GM18498 (cell line): Measurements from ENCODE around the gene TUBAL3.
"Not testable (repeated sequence)": the region's sequence is repeated elsewhere in the genome, so short reads cannot be mapped to it uniquely, and the experiment has no call there.

Source experiments
- ATAC-seq: cut with Tn5 transposase; IDR thresholded peaks from one replicate; pipeline ENCODE4 v1.9.1; 2021; ENCODE audit warnings: mild to moderate bottlenecking, moderate library complexity; ENCODE audit not compliant: unreplicated experiment

Gene TUBAL3

DNA sequence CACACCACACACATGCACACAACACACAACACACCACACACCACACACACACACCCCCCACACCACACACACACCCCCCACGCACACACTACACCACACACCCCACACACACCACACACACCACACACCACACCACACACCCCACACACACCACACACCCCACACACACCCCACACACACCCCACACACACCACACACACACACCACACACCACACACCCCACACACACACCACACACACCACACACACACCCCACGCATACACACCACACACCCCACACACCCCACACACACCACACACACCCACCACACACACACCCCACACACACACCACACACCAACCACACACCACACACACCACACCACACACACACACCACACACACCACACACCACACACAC is 23.4 kb downstream of the TUBAL3 start:
- ATAC-seq = no peak

DNA sequence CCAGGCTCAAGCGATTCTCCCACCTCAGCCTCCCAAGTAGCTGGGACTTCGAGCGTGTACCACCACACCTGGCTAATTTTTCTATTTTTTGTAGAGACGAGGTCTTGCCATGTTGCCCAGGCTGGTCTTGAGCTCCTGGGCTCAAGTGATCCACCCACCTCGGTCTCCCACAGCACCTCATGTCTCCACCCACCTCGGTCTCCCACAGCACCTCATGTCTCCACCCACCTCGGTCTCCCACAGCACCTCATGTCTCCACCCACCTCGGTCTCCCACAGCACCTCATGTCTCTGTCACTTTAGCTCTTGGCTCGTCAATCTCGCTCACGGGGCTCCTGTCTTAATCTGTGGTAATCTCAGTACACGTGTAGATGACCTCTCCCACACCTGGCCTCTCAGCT is 24.2 kb downstream of the TUBAL3 start:
- not testable (repeated sequence) for ATAC-seq

- not testable (repeated sequence) for ATAC-seq
These were observed 25.4 kb downstream of the TUBAL3 start for GRCh38 chr10:5379202-5379601.

- no peak for ATAC-seq
These were observed 28.2 kb downstream of the TUBAL3 start for GRCh38 chr10:5376450-5376849.

GRCh38 chr10:5373891-5374611 is 30.6 kb downstream of the TUBAL3 start:
- ATAC-seq = no peak

GRCh38 chr10:5373307-5373706 is 31.3 kb downstream of the TUBAL3 start:
- no peak for ATAC-seq

- ATAC-seq = no peak
These were observed 33.9 kb downstream of the TUBAL3 start for GRCh38 chr10:5370493-5371352.

DNA sequence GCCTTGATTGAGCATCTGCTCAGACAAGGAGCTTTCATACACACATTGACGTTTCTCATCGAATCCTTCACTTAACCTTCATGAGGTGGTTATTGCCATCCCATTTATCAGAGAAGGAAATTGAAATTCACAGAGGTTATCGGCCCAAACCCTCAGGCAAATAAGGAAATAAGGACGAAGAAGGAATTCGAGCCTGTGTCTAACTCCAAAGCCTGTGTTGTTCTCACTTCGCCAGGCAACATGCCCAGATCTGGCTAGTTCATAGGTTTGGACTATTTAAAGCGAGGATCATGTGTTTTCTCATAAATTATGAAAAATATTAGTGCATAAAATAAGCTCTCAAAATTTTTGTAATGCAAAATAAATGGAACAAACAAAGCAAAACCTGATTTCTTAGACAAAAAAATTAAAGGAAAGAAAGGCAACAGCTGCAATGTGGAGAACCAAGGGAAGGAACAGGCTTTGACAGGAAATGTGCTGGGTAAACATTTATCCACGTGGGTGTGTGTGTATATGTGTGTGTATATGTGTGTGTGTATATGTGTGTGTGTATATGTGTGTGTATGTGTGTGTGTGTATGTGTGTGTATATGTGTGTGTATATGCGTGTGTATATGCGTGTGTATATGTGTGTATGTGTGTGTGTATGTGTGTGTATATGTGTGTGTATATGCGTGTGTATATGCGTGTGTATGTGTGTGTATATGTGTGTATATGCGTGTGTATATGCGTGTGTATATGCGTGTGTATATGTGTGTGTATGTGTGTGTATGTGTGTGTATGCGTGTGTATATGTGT is 35.1 kb downstream of the TUBAL3 start:
- ATAC-seq = no peak

DNA sequence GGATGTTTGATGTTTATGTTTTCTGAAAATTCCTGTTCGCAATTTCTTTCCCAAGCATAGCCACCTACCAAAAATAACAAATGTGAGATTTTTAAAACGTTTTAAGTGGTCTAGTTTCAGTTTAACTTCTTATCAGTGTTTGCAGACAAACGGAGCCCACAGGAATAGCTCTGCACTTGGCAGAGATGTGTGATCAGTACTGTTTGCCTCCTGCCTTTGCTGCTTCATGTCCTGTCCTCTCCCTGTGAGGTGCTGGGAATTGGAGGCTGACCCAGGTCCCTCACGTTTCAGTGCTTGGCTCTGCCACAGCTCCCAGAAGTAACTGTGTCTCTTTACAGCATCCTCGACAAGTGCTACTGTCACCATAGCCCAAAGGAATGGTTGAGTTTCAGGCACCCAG is 38.7 kb downstream of the TUBAL3 start:
- no peak for ATAC-seq

DNA sequence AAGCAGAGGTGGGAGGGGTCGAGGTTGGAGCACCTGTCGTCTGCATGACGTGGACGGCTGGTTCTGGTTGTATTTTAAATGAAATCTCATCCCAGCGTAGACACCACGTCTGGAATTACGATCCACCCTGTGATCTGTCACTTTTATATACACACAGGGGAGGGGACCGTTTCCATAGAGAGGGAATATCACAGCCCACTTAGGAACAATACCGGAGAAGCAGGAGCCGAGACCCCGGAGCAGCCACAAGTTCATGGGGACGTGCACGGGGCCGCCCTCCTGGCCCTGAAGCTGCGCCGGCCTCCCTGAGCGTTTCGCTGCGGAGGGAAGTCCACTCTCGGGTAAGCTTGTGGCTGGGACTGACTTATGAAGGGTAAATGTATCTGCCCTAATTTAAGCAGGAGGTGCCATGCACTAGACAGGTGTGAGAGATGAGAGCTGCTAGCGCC is 39.7 kb downstream of the TUBAL3 start, which contains the start of gene UCN3:
Gene UCN3 (plus strand): TSS at position 77 of the 449 bp plus-strand sequence. CDS start 8,755 bp downstream, outside the sequence.
- ATAC-seq = no peak

GRCh38 chr10:5364374-5364773 is 40.3 kb downstream of the TUBAL3 start:
- no peak for ATAC-seq

DNA sequence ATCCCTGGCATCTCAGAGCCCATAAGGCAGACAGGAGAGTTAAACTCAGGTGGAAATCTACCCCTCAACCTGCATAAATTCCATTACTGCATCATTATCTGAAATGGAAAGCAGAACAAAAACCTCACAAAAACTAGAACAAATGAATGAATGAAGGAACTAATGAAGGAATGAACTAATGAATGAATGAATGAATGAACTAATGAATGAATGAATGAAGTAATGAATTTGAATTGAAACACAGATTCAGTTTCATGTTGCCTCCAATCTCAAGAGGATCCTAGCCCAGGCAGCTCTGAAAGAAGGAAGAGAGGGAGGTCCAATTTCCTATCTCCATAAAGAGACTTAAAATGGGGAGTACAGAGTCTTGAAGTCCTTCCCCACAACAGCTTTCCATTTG is 41.8 kb downstream of the TUBAL3 start:
- no peak for ATAC-seq

DNA sequence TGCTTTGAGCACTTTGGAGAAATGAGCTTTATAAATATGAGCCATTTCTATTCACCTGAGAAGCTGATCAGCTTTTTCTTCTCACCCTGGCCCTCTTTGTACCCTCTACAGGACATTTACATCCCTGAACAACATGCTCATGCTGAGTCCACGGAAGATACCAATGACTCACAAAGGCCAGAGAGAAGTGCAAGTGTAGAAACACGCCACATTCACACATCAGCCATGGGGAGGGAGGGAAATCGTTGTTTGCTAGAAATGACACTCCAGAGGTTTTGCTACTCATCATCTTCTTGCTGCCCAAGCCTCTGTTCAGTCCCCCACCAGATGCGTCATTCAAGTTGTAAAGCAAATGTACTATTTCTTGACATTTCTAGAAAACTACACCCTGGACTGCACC is 42.7 kb downstream of the TUBAL3 start:
- ATAC-seq = no peak

GRCh38 chr10:5360318-5360915 is 44.2 kb downstream of the TUBAL3 start:
- no peak for ATAC-seq

GRCh38 chr10:5356302-5356763 is 48.3 kb downstream of the TUBAL3 start:
- no peak for ATAC-seq

DNA sequence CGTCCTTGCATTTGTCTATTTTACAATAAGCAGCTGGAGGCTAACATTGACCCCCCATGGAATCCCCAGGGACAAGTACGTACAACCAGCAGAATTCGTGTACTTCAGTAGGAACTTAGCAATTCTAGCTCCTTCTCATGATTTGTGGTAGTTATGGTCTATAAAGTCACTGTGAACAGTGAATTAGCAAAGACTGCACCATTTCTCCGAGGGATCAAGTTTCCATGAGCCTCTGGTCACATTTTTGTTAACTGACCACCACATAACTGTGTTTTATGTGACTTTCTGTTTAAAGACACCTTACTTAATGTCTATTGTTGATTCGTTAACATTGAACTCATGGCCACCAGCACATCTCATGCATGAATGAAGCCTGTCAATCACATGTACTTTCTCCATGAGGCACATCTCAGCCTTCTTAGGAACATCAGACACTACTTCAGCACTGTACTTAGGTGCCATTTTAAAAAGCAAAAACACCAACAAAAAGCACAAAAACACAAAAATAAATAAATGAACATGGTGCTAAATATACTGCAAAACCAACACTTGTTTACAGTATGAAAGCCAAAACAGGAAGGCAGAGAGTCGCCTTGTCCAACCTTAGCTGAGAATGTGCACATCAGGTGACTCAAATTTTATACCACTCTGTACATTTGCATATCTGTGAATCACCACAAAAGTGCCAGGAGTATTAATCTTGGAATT is 48.9 kb downstream of the TUBAL3 start:
- no peak for ATAC-seq

- ATAC-seq = peak; percentile 71
These were observed 50.6 kb downstream of the TUBAL3 start for GRCh38 chr10:5354068-5354467.

- no peak for ATAC-seq
These were observed 55.3 kb downstream of the TUBAL3 start for GRCh38 chr10:5349362-5349761.

DNA sequence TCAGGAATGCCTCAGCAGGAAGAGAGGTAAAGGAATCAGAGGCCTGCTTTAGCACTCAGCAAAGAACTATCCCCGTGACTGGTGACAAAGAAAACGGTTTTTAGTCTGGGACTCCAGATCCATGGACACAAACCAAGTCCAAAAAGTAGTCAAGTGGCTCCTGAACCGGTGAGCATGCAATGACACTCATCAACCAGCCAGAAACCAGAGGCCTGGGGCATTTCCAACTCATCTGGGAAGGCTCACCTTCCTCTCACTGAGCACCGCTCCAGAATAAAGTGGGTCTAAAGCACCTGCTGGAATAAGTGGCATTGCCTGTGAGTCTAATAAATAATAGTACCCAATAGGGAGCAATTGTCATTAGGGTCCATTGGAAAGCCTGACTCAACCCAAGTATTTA is 57.7 kb downstream of the TUBAL3 start:
- no peak for ATAC-seq

GRCh38 chr10:5344746-5345145 is 59.9 kb downstream of the TUBAL3 start:
- ATAC-seq = no peak
